Psoas muscle (tissue), 8 donors: ENCODE results near the gene HOXA4. TPM values are rescaled to one million over a fixed set of nuclear protein-coding genes. Genes with fewer than 3 reads are reported as not detected.

ENCODE experiments used
- ATAC-seq, 4 donors: fragments of 200-7000 bp; cut with Tn5 transposase; one replicate each; pipeline ENCODE4 v1.9.1; 2020; ENCODE audit warnings: moderate library complexity in 3 of 4, mild to moderate bottlenecking in 2 of 4
- DNase-seq, 2 donors: peaks; one replicate each; pipeline ENCODE4 v3.0.0-alpha.2; 2020
- H3K27ac ChIP-seq: fragments of 200-600 bp; one replicate; pipeline ENCODE4 v1.8.0; 2022
- H3K27me3 ChIP-seq, 3 donors: fragments of 200-600 bp in 1 of 3; one replicate each; pipeline versions ENCODE4 v1.6.1 to v1.8.0; 2013 to 2022; ENCODE audit warnings: low read length in 2 of 3, mild to moderate bottlenecking in 2 of 3, moderate library complexity in 1 of 3; ENCODE audit not compliant: insufficient read depth in 3 of 3
- H3K36me3 ChIP-seq, 2 donors: fragments of 200-600 bp in 1 of 2; one replicate each; pipeline versions ENCODE4 v1.6.1 to v1.8.0; 2013 to 2022; ENCODE audit warnings: low read depth in 1 of 2, mild to moderate bottlenecking in 1 of 2, moderate library complexity in 1 of 2; ENCODE audit not compliant: insufficient read depth in 1 of 2
- H3K4me1 ChIP-seq: fragments of 200-600 bp; one replicate; pipeline ENCODE4 v1.8.0; 2022
- H3K4me3 ChIP-seq: fragments of 200-600 bp; one replicate; pipeline ENCODE4 v1.8.0; 2022; ENCODE audit warnings: mild to moderate bottlenecking
- H3K9me3 ChIP-seq: fragments of 200-600 bp; one replicate; pipeline ENCODE4 v1.8.0; 2022
- CTCF ChIP-seq: fragments of 200-600 bp; IDR thresholded peaks from one replicate; pipeline ENCODE4 v1.8.0; 2022; ENCODE audit warnings: antibody characterized with exemption
- WGBS, 3 donors: extraction: QIAGEN DNeasy Blood & Tissue Kit; methylation state at CpG; one replicate each; pipeline versions ENCODE4 v1.1.6 to v1.1.7; 2013; 5-methylcytosine and 5-hydroxymethylcytosine counted together
- intact Hi-C, 2 donors: fragments of 100-400 bp; cut with DNase I; formaldehyde crosslinking; loops; one replicate each; pipeline versions ENCODE4 v1.11.0 to v1.14.2; 2022
- polyA plus RNA-seq, 3 donors: library from polyadenylated mRNA; stranded (reverse); fragments of 200-250 nt; gene quantifications; one replicate each; pipeline ENCODE4 v1.2.3, GENCODE V29; 2013
- total RNA-seq, 4 donors: library from RNA; stranded (reverse); fragmentation: NEBNext Ultra II Directional in 2 of 4; extraction: Animal tissue kit (Norgen Biotek cat#: 25700) in 2 of 4; gene quantifications; one replicate each; pipeline versions ENCODE4 v1.2.1 to v1.2.4, GENCODE V29; 2021 to 2023
- donor health status: healthy with polysubstance abuse.
- donor health status: DM: no; HTN: no; CAD: no; lungs with moderate emphysema.
- donor health status: Bipolar disorder and iron deficiency.
- donor health status: healthy.
- donor health status: DM: yes; HTN: yes; CAD: no.
- donor health status: DM: no; HTN: no; CAD: no.
- donor health status: DM: no; HTN: no; CAD: no.
- donor health status: DM: yes; HTN: yes; CAD: no.

HOXA4 gene
- total and polyA plus RNA-seq, 7 donors = 6.8 to 20.8 (median 10.1) TPM

GRCh38 chr7:27101957-27102580 lies 28.5 kb downstream of the HOXA4 start:
- H3K27me3 ChIP-seq = no peaks in the 10 kb centered on the region
- H3K4me3 ChIP-seq = peak overlapping the region; percentile 53
- H3K9me3 ChIP-seq = no peaks in the 10 kb centered on the region
- DNase-seq = no peak
- H3K4me1 ChIP-seq = peaks cover 28% of the 10 kb centered on the region
- intact Hi-C loops = no loop called here
- no peak for ATAC-seq
- no peak for TF ChIP-seq CTCF
- peak overlapping the region; percentile 65 for H3K27ac ChIP-seq
- peaks cover 0 to 18% of the 10 kb centered on the region in 2 donors for H3K36me3 ChIP-seq
- 45 to 61% (median 61%) methylated on average over 37 to 39 of the region's 39 CpGs for WGBS, 3 donors

- no peaks in the 10 kb centered on the region for H3K27me3 ChIP-seq
- no peak for TF ChIP-seq CTCF
- DNase-seq (no peak), ATAC-seq (no peak)
- peaks cover 21% of the 10 kb centered on the region for H3K4me1 ChIP-seq
- intact Hi-C loops = no loop called here
- WGBS, 3 donors = 66 to 73% (median 72%) methylated on average over 25 of the region's 25 CpGs
- peak overlapping the region; percentile 53 for H3K4me3 ChIP-seq
- peaks cover 0 to 18% of the 10 kb centered on the region in 2 donors for H3K36me3 ChIP-seq
- H3K9me3 ChIP-seq = no peaks in the 10 kb centered on the region
- peak overlapping the region; percentile 65 for H3K27ac ChIP-seq
Observed at GRCh38 chr7:27101171-27101956, 29.2 kb downstream of the HOXA4 start.

DNA sequence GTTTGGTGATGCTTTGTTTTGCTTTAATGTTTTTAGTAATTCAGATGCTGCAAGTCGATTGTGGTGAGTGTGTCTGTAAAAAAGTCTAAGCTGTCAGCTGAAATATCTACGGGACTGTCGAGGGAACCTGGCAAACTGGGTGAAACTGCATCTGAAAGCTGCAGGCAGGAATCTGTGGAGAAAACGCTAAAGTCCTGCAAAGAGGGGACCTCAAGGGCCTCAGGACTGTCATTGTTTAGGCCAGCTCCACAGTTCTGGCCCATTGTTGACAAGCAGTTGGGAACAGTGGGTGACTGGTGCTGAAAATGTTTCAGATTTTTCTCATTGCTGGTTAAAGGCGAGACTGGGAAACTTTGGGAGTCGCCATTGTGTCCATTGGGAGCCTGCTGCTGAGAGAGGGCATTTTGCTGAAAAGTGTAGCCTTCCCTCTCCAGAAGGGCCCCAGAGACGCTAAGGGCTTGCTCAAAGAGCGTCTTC lies 29.8 kb downstream of the HOXA4 start:
- Histone ChIP-seq H3K27ac (peak overlapping the region; percentile 65), H3K4me3 (peak overlapping the region; percentile 53), H3K27me3 (no peaks in the 10 kb centered on the region), H3K36me3 (peaks cover 0 to 18% of the 10 kb centered on the region in 2 donors), H3K9me3 (no peaks in the 10 kb centered on the region), H3K4me1 (peaks cover 16% of the 10 kb centered on the region)
- TF ChIP-seq CTCF = no peak
- intact Hi-C loops = no loop called here
- WGBS, 3 donors = 64 to 76% (median 75%) methylated on average over 8 of the region's 8 CpGs
- DNase-seq = no peak
- ATAC-seq = no peak

- Histone ChIP-seq H3K9me3 (no peaks in the 10 kb centered on the region), H3K27me3 (no peaks in the 10 kb centered on the region), H3K36me3 (peaks cover 0 to 18% of the 10 kb centered on the region in 2 donors), H3K4me3 (peak overlapping the region; percentile 98), H3K27ac (peak overlapping the region; percentile 73), H3K4me1 (peaks cover 12% of the 10 kb centered on the region)
- intact Hi-C loops = no loop called here
- ATAC-seq (no peak), DNase-seq (no peak)
- 90 to 93% (median 92%) methylated on average over 8 of the region's 8 CpGs for WGBS, 3 donors
- no peak for TF ChIP-seq CTCF
Observed at GRCh38 chr7:27099453-27100370, 30.8 kb downstream of the HOXA4 start.
